SHP77 treated with DMSO at 0.1 percent for 48 hours (cell line): ENCODE measurements around the gene TRNAU1AP.

ENCODE experiments used
- DNase-seq: peaks from one replicate; lab custom pipeline; 2025; lab: John Stamatoyannopoulos, UW

Gene TRNAU1AP

GRCh38 chr1:28604962-28605361, 52.1 kb downstream of the TRNAU1AP start:
- DNase-seq, result no peak

- no peak for DNase-seq
Measured at GRCh38 chr1:28606771-28607170, 53.9 kb downstream of the TRNAU1AP start.

DNA sequence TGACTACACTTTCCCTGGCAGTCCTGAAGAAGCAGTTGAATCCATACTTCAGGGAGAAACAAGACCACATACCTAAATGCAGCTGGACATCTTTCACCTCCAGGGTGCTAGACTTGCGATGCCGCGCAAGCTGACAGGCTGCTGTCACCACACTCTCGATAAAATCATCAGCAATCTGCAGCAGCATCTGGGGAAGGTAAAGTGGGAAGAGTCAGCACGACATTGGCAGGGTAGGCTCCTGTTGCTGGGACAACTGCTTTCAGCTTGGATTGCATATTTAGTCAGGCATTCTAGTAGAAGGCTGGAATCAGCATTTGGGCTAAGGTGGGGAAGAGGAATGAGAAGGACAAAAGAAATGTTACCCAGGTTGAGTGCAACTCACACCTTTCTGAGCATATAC, 60.3 kb downstream of the TRNAU1AP start:
- DNase-seq, result no peak
